ENCODE measurements around the gene CEP170B. TPM values are rescaled to one million over a fixed set of nuclear protein-coding genes. Genes with fewer than 3 reads are reported as not detected.

The CEP170B gene
- total and polyA plus RNA-seq, 2 of the 13 experiments (the other 11 are each of a cell fraction or from before 2014, with no cell fraction given) = 4.3 to 8.8 TPM

DNA sequence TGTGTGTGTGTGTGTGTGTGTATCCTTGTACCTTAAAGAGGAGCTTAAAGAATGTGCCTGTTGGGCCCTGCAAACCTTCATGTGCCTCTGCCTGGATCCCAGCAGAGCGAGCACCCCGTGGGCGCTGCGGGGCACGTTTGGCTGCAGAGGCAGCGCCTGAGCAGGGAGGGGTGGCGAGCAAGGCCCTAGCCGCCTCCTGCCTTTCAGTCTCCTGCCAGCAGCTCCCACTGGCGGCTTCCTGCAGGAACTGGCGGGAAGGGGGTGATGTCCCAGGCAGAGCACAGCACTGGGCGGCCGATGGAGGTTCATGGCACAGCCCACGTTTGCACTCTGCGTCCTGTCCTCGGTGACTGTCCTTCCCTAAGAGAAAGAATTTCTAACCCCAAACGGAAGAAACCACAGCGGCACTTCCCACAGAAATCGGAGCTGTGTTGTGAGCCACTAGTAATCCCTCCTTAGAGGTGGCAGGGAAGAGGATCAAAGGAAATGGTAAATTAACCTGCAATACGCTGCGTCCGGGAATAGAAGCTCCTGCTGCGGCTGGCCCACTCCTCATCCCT is 44.3 kb upstream of the CEP170B start (continued):
- TF ChIP-seq, protein P1, sequence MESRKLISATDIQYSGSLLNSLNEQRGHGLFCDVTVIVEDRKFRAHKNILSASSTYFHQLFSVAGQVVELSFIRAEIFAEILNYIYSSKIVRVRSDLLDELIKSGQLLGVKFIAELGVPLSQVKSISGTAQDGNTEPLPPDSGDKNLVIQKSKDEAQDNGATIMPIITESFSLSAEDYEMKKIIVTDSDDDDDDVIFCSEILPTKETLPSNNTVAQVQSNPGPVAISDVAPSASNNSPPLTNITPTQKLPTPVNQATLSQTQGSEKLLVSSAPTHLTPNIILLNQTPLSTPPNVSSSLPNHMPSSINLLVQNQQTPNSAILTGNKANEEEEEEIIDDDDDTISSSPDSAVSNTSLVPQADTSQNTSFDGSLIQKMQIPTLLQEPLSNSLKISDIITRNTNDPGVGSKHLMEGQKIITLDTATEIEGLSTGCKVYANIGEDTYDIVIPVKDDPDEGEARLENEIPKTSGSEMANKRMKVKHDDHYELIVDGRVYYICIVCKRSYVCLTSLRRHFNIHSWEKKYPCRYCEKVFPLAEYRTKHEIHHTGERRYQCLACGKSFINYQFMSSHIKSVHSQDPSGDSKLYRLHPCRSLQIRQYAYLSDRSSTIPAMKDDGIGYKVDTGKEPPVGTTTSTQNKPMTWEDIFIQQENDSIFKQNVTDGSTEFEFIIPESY (CRISPR knock-in tag; IDR thresholded peaks at IDR 0.05) = no peak
- no peak for TF ChIP-seq ZNF20 (CRISPR knock-in tag; IDR thresholded peaks at IDR 0.05)
- no peak for TF ChIP-seq ZNF225 (CRISPR knock-in tag; IDR thresholded peaks at IDR 0.05)
- TF ChIP-seq, protein P2, sequence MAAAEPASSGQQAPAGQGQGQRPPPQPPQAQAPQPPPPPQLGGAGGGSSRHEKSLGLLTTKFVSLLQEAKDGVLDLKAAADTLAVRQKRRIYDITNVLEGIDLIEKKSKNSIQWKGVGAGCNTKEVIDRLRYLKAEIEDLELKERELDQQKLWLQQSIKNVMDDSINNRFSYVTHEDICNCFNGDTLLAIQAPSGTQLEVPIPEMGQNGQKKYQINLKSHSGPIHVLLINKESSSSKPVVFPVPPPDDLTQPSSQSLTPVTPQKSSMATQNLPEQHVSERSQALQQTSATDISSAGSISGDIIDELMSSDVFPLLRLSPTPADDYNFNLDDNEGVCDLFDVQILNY (CRISPR knock-in tag; conservative IDR thresholded peaks at IDR 0.05) = no peak
- TF ChIP-seq MIER2 (CRISPR knock-in tag; IDR thresholded peaks at IDR 0.05) = no peak
- no peak for TF ChIP-seq CHD4 (IDR thresholded peaks at IDR 0.05; ENCODE audit: borderline replicate concordance, low read length)
- TF ChIP-seq, protein P3, sequence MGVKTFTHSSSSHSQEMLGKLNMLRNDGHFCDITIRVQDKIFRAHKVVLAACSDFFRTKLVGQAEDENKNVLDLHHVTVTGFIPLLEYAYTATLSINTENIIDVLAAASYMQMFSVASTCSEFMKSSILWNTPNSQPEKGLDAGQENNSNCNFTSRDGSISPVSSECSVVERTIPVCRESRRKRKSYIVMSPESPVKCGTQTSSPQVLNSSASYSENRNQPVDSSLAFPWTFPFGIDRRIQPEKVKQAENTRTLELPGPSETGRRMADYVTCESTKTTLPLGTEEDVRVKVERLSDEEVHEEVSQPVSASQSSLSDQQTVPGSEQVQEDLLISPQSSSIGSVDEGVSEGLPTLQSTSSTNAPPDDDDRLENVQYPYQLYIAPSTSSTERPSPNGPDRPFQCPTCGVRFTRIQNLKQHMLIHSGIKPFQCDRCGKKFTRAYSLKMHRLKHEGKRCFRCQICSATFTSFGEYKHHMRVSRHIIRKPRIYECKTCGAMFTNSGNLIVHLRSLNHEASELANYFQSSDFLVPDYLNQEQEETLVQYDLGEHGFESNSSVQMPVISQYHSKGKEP (CRISPR knock-in tag; IDR thresholded peaks at IDR 0.05) = no peak
- no peak for TF ChIP-seq GLI4 (CRISPR knock-in tag; IDR thresholded peaks at IDR 0.05; ENCODE audit: borderline replicate concordance)
- TF ChIP-seq, protein P4, sequence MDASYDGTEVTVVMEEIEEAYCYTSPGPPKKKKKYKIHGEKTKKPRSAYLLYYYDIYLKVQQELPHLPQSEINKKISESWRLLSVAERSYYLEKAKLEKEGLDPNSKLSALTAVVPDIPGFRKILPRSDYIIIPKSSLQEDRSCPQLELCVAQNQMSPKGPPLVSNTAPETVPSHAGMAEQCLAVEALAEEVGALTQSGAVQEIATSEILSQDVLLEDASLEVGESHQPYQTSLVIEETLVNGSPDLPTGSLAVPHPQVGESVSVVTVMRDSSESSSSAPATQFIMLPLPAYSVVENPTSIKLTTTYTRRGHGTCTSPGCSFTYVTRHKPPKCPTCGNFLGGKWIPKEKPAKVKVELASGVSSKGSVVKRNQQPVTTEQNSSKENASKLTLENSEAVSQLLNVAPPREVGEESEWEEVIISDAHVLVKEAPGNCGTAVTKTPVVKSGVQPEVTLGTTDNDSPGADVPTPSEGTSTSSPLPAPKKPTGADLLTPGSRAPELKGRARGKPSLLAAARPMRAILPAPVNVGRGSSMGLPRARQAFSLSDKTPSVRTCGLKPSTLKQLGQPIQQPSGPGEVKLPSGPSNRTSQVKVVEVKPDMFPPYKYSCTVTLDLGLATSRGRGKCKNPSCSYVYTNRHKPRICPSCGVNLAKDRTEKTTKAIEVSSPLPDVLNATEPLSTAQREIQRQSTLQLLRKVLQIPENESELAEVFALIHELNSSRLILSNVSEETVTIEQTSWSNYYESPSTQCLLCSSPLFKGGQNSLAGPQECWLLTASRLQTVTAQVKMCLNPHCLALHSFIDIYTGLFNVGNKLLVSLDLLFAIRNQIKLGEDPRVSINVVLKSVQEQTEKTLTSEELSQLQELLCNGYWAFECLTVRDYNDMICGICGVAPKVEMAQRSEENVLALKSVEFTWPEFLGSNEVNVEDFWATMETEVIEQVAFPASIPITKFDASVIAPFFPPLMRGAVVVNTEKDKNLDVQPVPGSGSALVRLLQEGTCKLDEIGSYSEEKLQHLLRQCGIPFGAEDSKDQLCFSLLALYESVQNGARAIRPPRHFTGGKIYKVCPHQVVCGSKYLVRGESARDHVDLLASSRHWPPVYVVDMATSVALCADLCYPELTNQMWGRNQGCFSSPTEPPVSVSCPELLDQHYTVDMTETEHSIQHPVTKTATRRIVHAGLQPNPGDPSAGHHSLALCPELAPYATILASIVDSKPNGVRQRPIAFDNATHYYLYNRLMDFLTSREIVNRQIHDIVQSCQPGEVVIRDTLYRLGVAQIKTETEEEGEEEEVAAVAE (CRISPR knock-in tag; IDR thresholded peaks at IDR 0.05; ENCODE audit: borderline replicate concordance) = no peak
- TF ChIP-seq SIX4 (CRISPR knock-in tag; IDR thresholded peaks at IDR 0.05) = no peak
- TF ChIP-seq, protein P5, sequence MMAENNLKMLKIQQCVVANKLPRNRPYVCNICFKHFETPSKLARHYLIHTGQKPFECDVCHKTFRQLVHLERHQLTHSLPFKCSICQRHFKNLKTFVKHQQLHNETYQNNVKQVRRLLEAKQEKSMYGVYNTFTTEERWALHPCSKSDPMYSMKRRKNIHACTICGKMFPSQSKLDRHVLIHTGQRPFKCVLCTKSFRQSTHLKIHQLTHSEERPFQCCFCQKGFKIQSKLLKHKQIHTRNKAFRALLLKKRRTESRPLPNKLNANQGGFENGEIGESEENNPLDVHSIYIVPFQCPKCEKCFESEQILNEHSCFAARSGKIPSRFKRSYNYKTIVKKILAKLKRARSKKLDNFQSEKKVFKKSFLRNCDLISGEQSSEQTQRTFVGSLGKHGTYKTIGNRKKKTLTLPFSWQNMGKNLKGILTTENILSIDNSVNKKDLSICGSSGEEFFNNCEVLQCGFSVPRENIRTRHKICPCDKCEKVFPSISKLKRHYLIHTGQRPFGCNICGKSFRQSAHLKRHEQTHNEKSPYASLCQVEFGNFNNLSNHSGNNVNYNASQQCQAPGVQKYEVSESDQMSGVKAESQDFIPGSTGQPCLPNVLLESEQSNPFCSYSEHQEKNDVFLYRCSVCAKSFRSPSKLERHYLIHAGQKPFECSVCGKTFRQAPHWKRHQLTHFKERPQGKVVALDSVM (CRISPR knock-in tag; IDR thresholded peaks at IDR 0.05) = no peak
- TF ChIP-seq, protein P6, sequence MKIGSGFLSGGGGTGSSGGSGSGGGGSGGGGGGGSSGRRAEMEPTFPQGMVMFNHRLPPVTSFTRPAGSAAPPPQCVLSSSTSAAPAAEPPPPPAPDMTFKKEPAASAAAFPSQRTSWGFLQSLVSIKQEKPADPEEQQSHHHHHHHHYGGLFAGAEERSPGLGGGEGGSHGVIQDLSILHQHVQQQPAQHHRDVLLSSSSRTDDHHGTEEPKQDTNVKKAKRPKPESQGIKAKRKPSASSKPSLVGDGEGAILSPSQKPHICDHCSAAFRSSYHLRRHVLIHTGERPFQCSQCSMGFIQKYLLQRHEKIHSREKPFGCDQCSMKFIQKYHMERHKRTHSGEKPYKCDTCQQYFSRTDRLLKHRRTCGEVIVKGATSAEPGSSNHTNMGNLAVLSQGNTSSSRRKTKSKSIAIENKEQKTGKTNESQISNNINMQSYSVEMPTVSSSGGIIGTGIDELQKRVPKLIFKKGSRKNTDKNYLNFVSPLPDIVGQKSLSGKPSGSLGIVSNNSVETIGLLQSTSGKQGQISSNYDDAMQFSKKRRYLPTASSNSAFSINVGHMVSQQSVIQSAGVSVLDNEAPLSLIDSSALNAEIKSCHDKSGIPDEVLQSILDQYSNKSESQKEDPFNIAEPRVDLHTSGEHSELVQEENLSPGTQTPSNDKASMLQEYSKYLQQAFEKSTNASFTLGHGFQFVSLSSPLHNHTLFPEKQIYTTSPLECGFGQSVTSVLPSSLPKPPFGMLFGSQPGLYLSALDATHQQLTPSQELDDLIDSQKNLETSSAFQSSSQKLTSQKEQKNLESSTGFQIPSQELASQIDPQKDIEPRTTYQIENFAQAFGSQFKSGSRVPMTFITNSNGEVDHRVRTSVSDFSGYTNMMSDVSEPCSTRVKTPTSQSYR (CRISPR knock-in tag; IDR thresholded peaks at IDR 0.05; ENCODE audit: borderline replicate concordance) = no peak; the same call in 1 of the 2 replicates
- TF ChIP-seq ZBTB21 (CRISPR knock-in tag; IDR thresholded peaks at IDR 0.05) = no peak
